Measurements from ENCODE around the gene AP5S1. TPM values are rescaled to one million over a fixed set of nuclear protein-coding genes. Genes with fewer than 3 reads are reported as not detected.
"Not testable (repeated sequence)": the region's sequence is repeated elsewhere in the genome, so short reads cannot be mapped to it uniquely, and the experiment has no call there.

The AP5S1 gene
- total and polyA plus RNA-seq, 2 donors (not counting 1 experiment from before 2014, with no cell fraction given), result 11.8 to 17.8 TPM

DNA sequence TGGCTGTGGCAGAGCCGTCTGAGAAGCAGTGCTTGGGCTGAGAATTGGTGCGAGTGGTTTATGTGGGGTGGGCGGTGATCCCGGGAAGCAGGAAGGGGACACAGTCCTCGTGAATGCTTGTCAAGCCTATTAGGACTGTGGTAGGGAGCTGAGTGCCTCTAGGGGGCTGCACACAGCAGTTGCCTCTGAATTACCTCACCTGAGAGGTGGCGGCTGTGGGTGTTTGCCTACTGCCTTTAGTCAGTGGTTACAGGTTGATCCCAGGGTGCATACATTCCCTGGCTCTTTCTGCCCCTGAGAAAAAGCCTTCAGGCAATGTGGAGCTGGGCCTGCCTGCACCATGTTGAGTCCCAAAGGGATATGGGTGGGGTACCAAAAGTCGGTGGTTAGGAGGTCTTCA is 5.2 kb downstream of the AP5S1 start:
- no peak overlapping the region for H3K9ac ChIP-seq (ENCODE audit: insufficient read depth, low read length)
- no peaks in the 10 kb centered on the region for H4K20me1 ChIP-seq (ENCODE audit: control insufficient read depth, extremely low read depth, insufficient read depth, low read length)
- H3K27me3 ChIP-seq (ENCODE audit: control insufficient read depth, insufficient read depth, low read length), result no peaks in the 10 kb centered on the region
- H3K4me3 ChIP-seq (replicated peaks in 1 of 4; ENCODE audit: control extremely low read depth in 1 of 4, insufficient read depth in 1 of 4, low read depth in 3 of 4, low read length in 4 of 4), result no peak overlapping the region
- peaks cover 8% of the 10 kb centered on the region for H3K79me2 ChIP-seq (ENCODE audit: control insufficient read depth, insufficient read depth, low read length)
- H3K4me2 ChIP-seq (ENCODE audit: extremely low read depth, insufficient read depth, low read length), result no peak overlapping the region
- H3K27ac ChIP-seq (ENCODE audit: insufficient read depth, low read length), result no peak overlapping the region
- H3K4me1 ChIP-seq (ENCODE audit: control insufficient read depth, extremely low read depth, insufficient read depth, low read length), result no peaks in the 10 kb centered on the region
- no peak for DNase-seq (ENCODE audit: low read depth in 2 of 2)
- no peak for TF ChIP-seq EZH2 (IDR thresholded peaks at IDR 0.05; ENCODE audit: low read length, missing control alignments)
- TF ChIP-seq, protein P1, sequence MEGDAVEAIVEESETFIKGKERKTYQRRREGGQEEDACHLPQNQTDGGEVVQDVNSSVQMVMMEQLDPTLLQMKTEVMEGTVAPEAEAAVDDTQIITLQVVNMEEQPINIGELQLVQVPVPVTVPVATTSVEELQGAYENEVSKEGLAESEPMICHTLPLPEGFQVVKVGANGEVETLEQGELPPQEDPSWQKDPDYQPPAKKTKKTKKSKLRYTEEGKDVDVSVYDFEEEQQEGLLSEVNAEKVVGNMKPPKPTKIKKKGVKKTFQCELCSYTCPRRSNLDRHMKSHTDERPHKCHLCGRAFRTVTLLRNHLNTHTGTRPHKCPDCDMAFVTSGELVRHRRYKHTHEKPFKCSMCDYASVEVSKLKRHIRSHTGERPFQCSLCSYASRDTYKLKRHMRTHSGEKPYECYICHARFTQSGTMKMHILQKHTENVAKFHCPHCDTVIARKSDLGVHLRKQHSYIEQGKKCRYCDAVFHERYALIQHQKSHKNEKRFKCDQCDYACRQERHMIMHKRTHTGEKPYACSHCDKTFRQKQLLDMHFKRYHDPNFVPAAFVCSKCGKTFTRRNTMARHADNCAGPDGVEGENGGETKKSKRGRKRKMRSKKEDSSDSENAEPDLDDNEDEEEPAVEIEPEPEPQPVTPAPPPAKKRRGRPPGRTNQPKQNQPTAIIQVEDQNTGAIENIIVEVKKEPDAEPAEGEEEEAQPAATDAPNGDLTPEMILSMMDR (conservative IDR thresholded peaks at IDR 0.05 in 1 of 2, IDR thresholded peaks at IDR 0.05 in 1 of 2; ENCODE audit: low read depth in 1 of 2, low read length in 2 of 2), result no peak
- H3K9me3 ChIP-seq (ENCODE audit: control insufficient read depth, insufficient read depth, low read depth, low read length), result no peaks in the 10 kb centered on the region
- H2AFZ ChIP-seq (ENCODE audit: low read length), result no peak overlapping the region
- peaks cover 20% of the 10 kb centered on the region for H3K36me3 ChIP-seq (ENCODE audit: control insufficient read depth, insufficient read depth, low read length)

- Histone ChIP-seq H3K4me3 (replicated peaks in 1 of 4; ENCODE audit: control extremely low read depth in 1 of 4, insufficient read depth in 1 of 4, low read depth in 3 of 4, low read length in 4 of 4) (no peak overlapping the region), H3K9ac (ENCODE audit: insufficient read depth, low read length) (no peak overlapping the region), H3K36me3 (ENCODE audit: control insufficient read depth, insufficient read depth, low read length) (peaks cover 20% of the 10 kb centered on the region), H3K27me3 (ENCODE audit: control insufficient read depth, insufficient read depth, low read length) (no peaks in the 10 kb centered on the region), H3K9me3 (ENCODE audit: control insufficient read depth, insufficient read depth, low read depth, low read length) (no peaks in the 10 kb centered on the region), H2AFZ (ENCODE audit: low read length) (no peak overlapping the region), H3K79me2 (ENCODE audit: control insufficient read depth, insufficient read depth, low read length) (peaks cover 2% of the 10 kb centered on the region), H3K27ac (ENCODE audit: insufficient read depth, low read length) (no peak overlapping the region), H4K20me1 (ENCODE audit: control insufficient read depth, extremely low read depth, insufficient read depth, low read length) (no peaks in the 10 kb centered on the region), H3K4me1 (ENCODE audit: control insufficient read depth, extremely low read depth, insufficient read depth, low read length) (no peaks in the 10 kb centered on the region), H3K4me2 (ENCODE audit: extremely low read depth, insufficient read depth, low read length) (no peak overlapping the region)
- TF ChIP-seq EZH2 (IDR thresholded peaks at IDR 0.05; ENCODE audit: low read length, missing control alignments), result no peak
- TF ChIP-seq, protein P1 (conservative IDR thresholded peaks at IDR 0.05 in 1 of 2, IDR thresholded peaks at IDR 0.05 in 1 of 2; ENCODE audit: low read depth in 1 of 2, low read length in 2 of 2), result no peak
- no peak for DNase-seq (ENCODE audit: low read depth in 2 of 2)
Observed at GRCh38 chr20:3826420-3826819, 6.1 kb downstream of the AP5S1 start.

GRCh38 chr20:3828798-3829197 is 8.5 kb downstream of the AP5S1 start:
- Histone ChIP-seq H3K36me3 (ENCODE audit: control insufficient read depth, insufficient read depth, low read length) (peaks cover 16% of the 10 kb centered on the region), H3K27ac (ENCODE audit: insufficient read depth, low read length) (no peak overlapping the region), H3K4me1 (ENCODE audit: control insufficient read depth, extremely low read depth, insufficient read depth, low read length) (no peaks in the 10 kb centered on the region), H4K20me1 (ENCODE audit: control insufficient read depth, extremely low read depth, insufficient read depth, low read length) (no peaks in the 10 kb centered on the region), H3K27me3 (ENCODE audit: control insufficient read depth, insufficient read depth, low read length) (no peaks in the 10 kb centered on the region), H3K4me2 (ENCODE audit: extremely low read depth, insufficient read depth, low read length) (no peak overlapping the region), H3K4me3 (replicated peaks in 1 of 4; ENCODE audit: control extremely low read depth in 1 of 4, insufficient read depth in 1 of 4, low read depth in 3 of 4, low read length in 4 of 4) (no peak overlapping the region), H3K9me3 (ENCODE audit: control insufficient read depth, insufficient read depth, low read depth, low read length) (no peaks in the 10 kb centered on the region), H3K79me2 (ENCODE audit: control insufficient read depth, insufficient read depth, low read length) (no peaks in the 10 kb centered on the region), H3K9ac (ENCODE audit: insufficient read depth, low read length) (no peak overlapping the region), H2AFZ (ENCODE audit: low read length) (no peak overlapping the region)
- TF ChIP-seq, protein P1 (conservative IDR thresholded peaks at IDR 0.05 in 1 of 2, IDR thresholded peaks at IDR 0.05 in 1 of 2; ENCODE audit: low read depth in 1 of 2, low read length in 2 of 2), result no peak
- TF ChIP-seq EZH2 (IDR thresholded peaks at IDR 0.05; ENCODE audit: low read length, missing control alignments), result no peak
- no peak for DNase-seq (ENCODE audit: low read depth in 2 of 2)

GRCh38 chr20:3829891-3830290 is 9.5 kb downstream of the AP5S1 start:
- H3K4me1 ChIP-seq (ENCODE audit: control insufficient read depth, extremely low read depth, insufficient read depth, low read length); H3K9ac ChIP-seq (ENCODE audit: insufficient read depth, low read length); H4K20me1 ChIP-seq (ENCODE audit: control insufficient read depth, extremely low read depth, insufficient read depth, low read length); H3K27ac ChIP-seq (ENCODE audit: insufficient read depth, low read length); H3K36me3 ChIP-seq (ENCODE audit: control insufficient read depth, insufficient read depth, low read length); H3K27me3 ChIP-seq (ENCODE audit: control insufficient read depth, insufficient read depth, low read length); H3K4me2 ChIP-seq (ENCODE audit: extremely low read depth, insufficient read depth, low read length); H3K4me3 ChIP-seq (replicated peaks in 1 of 4; ENCODE audit: control extremely low read depth in 1 of 4, insufficient read depth in 1 of 4, low read depth in 3 of 4, low read length in 4 of 4); DNase-seq (ENCODE audit: low read depth in 2 of 2); H2AFZ ChIP-seq (ENCODE audit: low read length); H3K79me2 ChIP-seq (ENCODE audit: control insufficient read depth, insufficient read depth, low read length); H3K9me3 ChIP-seq (ENCODE audit: control insufficient read depth, insufficient read depth, low read depth, low read length): not testable (repeated sequence)

Data from fibroblast of lung (primary cell).